HEK293 (cell line): ENCODE measurements around the gene XPOT.

Source experiments
- CTCF ChIA-PET: fragments of 350-600 bp; formaldehyde crosslinking; extraction: SDS; loops from one replicate; lab custom pipeline; 2021; ENCODE audit warnings: antibody characterized with exemption; lab: Yijun Ruan, JAX
- POLR2A ChIA-PET: fragments of 300-600 bp; formaldehyde crosslinking; extraction: SDS; loops from one replicate; lab custom pipeline; 2020; ENCODE audit warnings: antibody characterized with exemption, inconsistent platforms; lab: Yijun Ruan, JAX
- H3K27ac ChIP-seq: fragments of 200-500 bp; sonication (Bioruptor generic); 2 replicates; pipeline ENCODE4 v1.5.1; 2014; ENCODE audit warnings: low read depth, low read length, control low read depth, inconsistent platforms; ENCODE audit errors: extremely low read depth
- H3K36me3 ChIP-seq, 2 experiments: fragments of 200-500 bp in 1 of 2; sonication (Bioruptor generic) in 1 of 2; 1 replicate in 1 of 2; 2 replicates in 1 of 2; pipeline ENCODE4 v1.5.1; 2014 to 2017; ENCODE audit warnings: inconsistent platforms in 2 of 2, low read length in 2 of 2; ENCODE audit not compliant: control insufficient read depth in 2 of 2, insufficient read depth in 1 of 2
- H3K4me1 ChIP-seq: fragments of 200-500 bp; sonication (Bioruptor generic); 2 replicates; pipeline ENCODE4 v1.5.1; 2014; ENCODE audit warnings: mild to moderate bottlenecking, low read length, inconsistent platforms; ENCODE audit not compliant: control insufficient read depth, insufficient read depth
- H3K4me3 ChIP-seq: 2 replicates; pipeline ENCODE4 v1.5.1; 2011; ENCODE audit warnings: low read depth, mild to moderate bottlenecking, control low read depth, low read length, moderate library complexity
- H3K9me3 ChIP-seq: fragments of 200-500 bp; sonication (Bioruptor generic); 2 replicates; pipeline ENCODE4 v1.5.1; 2014; ENCODE audit warnings: low read depth, low read length, inconsistent platforms; ENCODE audit not compliant: control insufficient read depth, insufficient read depth
- FEZF1 ChIP-seq: fragments of 450-650 bp; formaldehyde crosslinking; IDR thresholded peaks from 2 replicates; pipeline ENCODE4 v1.5.1; 2016; ENCODE audit warnings: missing biosample characterization, missing genetic modification characterization
- HOXC10 ChIP-seq: sonication (generic); formaldehyde crosslinking; IDR thresholded peaks from 2 replicates; pipeline ENCODE4 v1.8.1; 2023; ENCODE audit warnings: mild to moderate bottlenecking, missing genetic modification reagents
- KLF16 ChIP-seq: fragments of 450-650 bp; formaldehyde crosslinking; IDR thresholded peaks from 2 replicates; pipeline ENCODE4 v1.5.1; 2017; ENCODE audit warnings: missing biosample characterization, missing genetic modification characterization
- PATZ1 ChIP-seq: fragments of 450-650 bp; formaldehyde crosslinking; IDR thresholded peaks from 2 replicates; pipeline ENCODE4 v1.5.1; 2016; ENCODE audit warnings: missing biosample characterization, missing genetic modification characterization
- PRDM2 ChIP-seq: fragments of 450-650 bp; formaldehyde crosslinking; IDR thresholded peaks from 2 replicates; pipeline ENCODE4 v1.5.1; 2016; ENCODE audit warnings: missing biosample characterization, missing genetic modification characterization, borderline replicate concordance
- REST ChIP-seq: fragments of 450-650 bp; formaldehyde crosslinking; IDR thresholded peaks from 2 replicates; pipeline ENCODE4 v1.5.1; 2016; ENCODE audit warnings: missing biosample characterization, missing genetic modification characterization
- SP7 ChIP-seq: fragments of 450-650 bp; formaldehyde crosslinking; IDR thresholded peaks from 2 replicates; pipeline ENCODE4 v1.5.1; 2016; ENCODE audit warnings: missing biosample characterization, missing genetic modification characterization
- ZNF146 ChIP-seq: fragments of 450-650 bp; formaldehyde crosslinking; IDR thresholded peaks from 2 replicates; pipeline ENCODE4 v1.5.1; 2016; ENCODE audit warnings: missing biosample characterization, missing genetic modification characterization
- ZNF16 ChIP-seq: fragments of 450-650 bp; formaldehyde crosslinking; IDR thresholded peaks from 2 replicates; pipeline ENCODE4 v1.5.1; 2016; ENCODE audit warnings: low read depth, missing biosample characterization, missing genetic modification characterization
- ZNF280C ChIP-seq: fragments of 450-650 bp; formaldehyde crosslinking; IDR thresholded peaks from 2 replicates; pipeline ENCODE4 v1.5.1; 2016; ENCODE audit warnings: missing biosample characterization, missing genetic modification characterization
- ZNF433 ChIP-seq: fragments of 450-650 bp; formaldehyde crosslinking; IDR thresholded peaks from 2 replicates; pipeline ENCODE4 v1.5.1; 2016; ENCODE audit warnings: missing biosample characterization, missing genetic modification characterization, low read depth
- ZNF513 ChIP-seq: fragments of 450-650 bp; IDR thresholded peaks from 2 replicates; pipeline ENCODE4 v1.5.1; 2018; ENCODE audit warnings: missing biosample characterization, missing genetic modification characterization
- ZNF624 ChIP-seq: fragments of 450-650 bp; formaldehyde crosslinking; IDR thresholded peaks from 2 replicates; pipeline ENCODE4 v1.5.1; 2017; ENCODE audit warnings: missing biosample characterization, missing genetic modification characterization
- ZSCAN30 ChIP-seq: fragments of 450-650 bp; IDR thresholded peaks from 2 replicates; pipeline ENCODE4 v1.5.1; 2018; ENCODE audit warnings: missing biosample characterization, mild to moderate bottlenecking, missing genetic modification characterization, moderate library complexity

XPOT gene

GRCh38 chr12:64450711-64451486 lies 46.7 kb downstream of the XPOT start (continued):
- TF ChIP-seq ZNF513 (peak; percentile 69; the same call in 1 of the 2 replicates), HOXC10 (no peak), KLF16 (tag by site-specific recombination) (no peak), ZNF280C (no peak), ZNF624 (tag by site-specific recombination) (no peak), ZSCAN30 (tag by site-specific recombination) (no peak), PRDM2 (tag by site-specific recombination) (no peak)

- Histone ChIP-seq H3K9me3 (no peaks in the 10 kb centered on the region), H3K36me3 (peaks cover 13 to 26% of the 10 kb centered on the region in 2 experiments), H3K4me1 (peaks cover 3% of the 10 kb centered on the region), H3K4me3 (peak within 1 kb of the TSS; percentile 98), H3K27ac (peak within 1 kb of the TSS; percentile 96)
- ChIA-PET POLR2A (interaction anchor here (0.5 to 0.6 kb wide), 3 partner anchors 40 to 185 kb away, joined by 3 to 10 read pairs (median 3); no protein-coding TSS in a partner anchor), CTCF (interaction anchor here (2.1 kb wide), 1 partner anchor 246 kb away, joined by 8 read pairs; no protein-coding TSS in a partner anchor)
- no peak for TF ChIP-seq ZNF513
- no peak for TF ChIP-seq ZNF624 (tag by site-specific recombination)
- peak; percentile 39; the same call in 1 of the 2 replicates for TF ChIP-seq REST (tag by site-specific recombination)
- TF ChIP-seq ZNF146 = 0 out of 2 replicates have a peak, but pooled peaks have one; percentile 19
- TF ChIP-seq ZNF433 (tag by site-specific recombination) = no peak
- peak; percentile 73 for TF ChIP-seq PATZ1 (tag by site-specific recombination)
- no peak for TF ChIP-seq ZNF16 (tag by site-specific recombination)
- TF ChIP-seq SP7 (tag by site-specific recombination) = peak; percentile 11; the same call in 1 of the 2 replicates
- no peak for TF ChIP-seq FEZF1 (tag by site-specific recombination)
These were observed 47.7 kb downstream of the XPOT start, which contains the start of gene TBK1 for GRCh38 chr12:64451687-64452558. TSS of gene TBK1 (plus strand) at chr12:64452120. CDS start at chr12:64455871, 3,751 bp downstream.
